Measurements from ENCODE around the gene IDH2. TPM values are rescaled to one million over a fixed set of nuclear protein-coding genes. Genes with fewer than 3 reads are reported as not detected.
"Not testable (repeated sequence)": the region's sequence is repeated elsewhere in the genome, so short reads cannot be mapped to it uniquely, and the experiment has no call there.

Gene IDH2
- total RNA-seq, 1 experiment from 2014 or later = 93.4 TPM

GRCh38 chr15:90071220-90071807 is 31.0 kb downstream of the IDH2 start:
- Histone ChIP-seq H3K4me1 (ENCODE audit: low read length) (peaks cover 20% of the 10 kb centered on the region), H3K4me3 (ENCODE audit: low read length) (no peak overlapping the region), H3K27ac (ENCODE audit: low read length) (peak overlapping the region; percentile 57; the same call in 1 of the 2 replicates), H3K27me3 (ENCODE audit: low read length) (no peaks in the 10 kb centered on the region), H2AFZ (ENCODE audit: low read length) (no peak overlapping the region), H4K20me1 (ENCODE audit: insufficient read depth, low read depth, low read length) (no peaks in the 10 kb centered on the region), H3K9me3 (ENCODE audit: low read length) (no peaks in the 10 kb centered on the region), H3K9me2 (replicated peaks; ENCODE audit: insufficient read depth, low read length) (no peaks in the 10 kb centered on the region), H3K9ac (ENCODE audit: low read length) (no peak overlapping the region), H3K4me2 (ENCODE audit: low read depth, low read length, poor library complexity, severe bottlenecking) (no peak overlapping the region), H3K79me2 (ENCODE audit: low read length) (peaks cover 17% of the 10 kb centered on the region), H3K36me3 (ENCODE audit: insufficient read depth, low read length) (peaks cover 21% of the 10 kb centered on the region; the same call in 1 of the 2 replicates)
- DNase-seq = peak; percentile 94

GRCh38 chr15:90070623-90071022 is 31.6 kb downstream of the IDH2 start:
- H4K20me1 ChIP-seq (ENCODE audit: insufficient read depth, low read depth, low read length); H3K4me2 ChIP-seq (ENCODE audit: low read depth, low read length, poor library complexity, severe bottlenecking); H3K9me3 ChIP-seq (ENCODE audit: low read length); H2AFZ ChIP-seq (ENCODE audit: low read length); H3K9me2 ChIP-seq (replicated peaks; ENCODE audit: insufficient read depth, low read length); H3K9ac ChIP-seq (ENCODE audit: low read length); H3K4me3 ChIP-seq (ENCODE audit: low read length); DNase-seq; H3K27me3 ChIP-seq (ENCODE audit: low read length): not testable (repeated sequence)
- Histone ChIP-seq H3K79me2 (ENCODE audit: low read length) (peaks cover 17% of the 10 kb centered on the region), H3K4me1 (ENCODE audit: low read length) (peaks cover 20% of the 10 kb centered on the region), H3K36me3 (ENCODE audit: insufficient read depth, low read length) (peaks cover 15% of the 10 kb centered on the region; the same call in 1 of the 2 replicates), H3K27ac (ENCODE audit: low read length) (peak overlapping the region; percentile 57; the same call in 1 of the 2 replicates)

- Histone ChIP-seq H3K4me3 (ENCODE audit: low read length) (no peak overlapping the region), H3K9me2 (replicated peaks; ENCODE audit: insufficient read depth, low read length) (no peaks in the 10 kb centered on the region), H3K36me3 (ENCODE audit: insufficient read depth, low read length) (peaks cover 5% of the 10 kb centered on the region; the same call in 1 of the 2 replicates), H3K27me3 (ENCODE audit: low read length) (no peaks in the 10 kb centered on the region), H3K9ac (ENCODE audit: low read length) (no peak overlapping the region), H3K4me1 (ENCODE audit: low read length) (peaks cover 31% of the 10 kb centered on the region), H3K4me2 (ENCODE audit: low read depth, low read length, poor library complexity, severe bottlenecking) (no peak overlapping the region), H3K79me2 (ENCODE audit: low read length) (peaks cover 30% of the 10 kb centered on the region), H3K9me3 (ENCODE audit: low read length) (no peaks in the 10 kb centered on the region), H4K20me1 (ENCODE audit: insufficient read depth, low read depth, low read length) (no peaks in the 10 kb centered on the region), H2AFZ (ENCODE audit: low read length) (no peak overlapping the region), H3K27ac (ENCODE audit: low read length) (no peak overlapping the region)
- no peak for DNase-seq
Observed at GRCh38 chr15:90067953-90068606, 34.2 kb downstream of the IDH2 start.

GRCh38 chr15:90067181-90067952 is 34.9 kb downstream of the IDH2 start:
- Histone ChIP-seq H3K9me2 (replicated peaks; ENCODE audit: insufficient read depth, low read length) (no peaks in the 10 kb centered on the region), H3K27ac (ENCODE audit: low read length) (no peak overlapping the region), H4K20me1 (ENCODE audit: insufficient read depth, low read depth, low read length) (no peaks in the 10 kb centered on the region), H3K36me3 (ENCODE audit: insufficient read depth, low read length) (peaks cover 5% of the 10 kb centered on the region; the same call in 1 of the 2 replicates), H3K79me2 (ENCODE audit: low read length) (peaks cover 34% of the 10 kb centered on the region), H3K4me1 (ENCODE audit: low read length) (peaks cover 38% of the 10 kb centered on the region), H3K9me3 (ENCODE audit: low read length) (no peaks in the 10 kb centered on the region), H2AFZ (ENCODE audit: low read length) (no peak overlapping the region), H3K9ac (ENCODE audit: low read length) (no peak overlapping the region), H3K4me3 (ENCODE audit: low read length) (no peak overlapping the region), H3K4me2 (ENCODE audit: low read depth, low read length, poor library complexity, severe bottlenecking) (no peak overlapping the region), H3K27me3 (ENCODE audit: low read length) (no peaks in the 10 kb centered on the region)
- DNase-seq = no peak

GRCh38 chr15:90065682-90066049 is 36.6 kb downstream of the IDH2 start:
- H3K4me2 ChIP-seq (ENCODE audit: low read depth, low read length, poor library complexity, severe bottlenecking) = no peak overlapping the region
- no peaks in the 10 kb centered on the region for H4K20me1 ChIP-seq (ENCODE audit: insufficient read depth, low read depth, low read length)
- H3K79me2 ChIP-seq (ENCODE audit: low read length) = peaks cover 44% of the 10 kb centered on the region
- no peak overlapping the region for H3K27ac ChIP-seq (ENCODE audit: low read length)
- H3K36me3 ChIP-seq (ENCODE audit: insufficient read depth, low read length) = peaks cover 5% of the 10 kb centered on the region; the same call in 1 of the 2 replicates
- no peak overlapping the region for H3K4me3 ChIP-seq (ENCODE audit: low read length)
- H3K4me1 ChIP-seq (ENCODE audit: low read length) = peaks cover 50% of the 10 kb centered on the region
- no peaks in the 10 kb centered on the region for H3K9me2 ChIP-seq (replicated peaks; ENCODE audit: insufficient read depth, low read length)
- no peaks in the 10 kb centered on the region for H3K9me3 ChIP-seq (ENCODE audit: low read length)
- no peaks in the 10 kb centered on the region for H3K27me3 ChIP-seq (ENCODE audit: low read length)
- no peak overlapping the region for H3K9ac ChIP-seq (ENCODE audit: low read length)
- no peak overlapping the region for H2AFZ ChIP-seq (ENCODE audit: low read length)
- DNase-seq = no peak

GRCh38 chr15:90064911-90065681 is 37.2 kb downstream of the IDH2 start:
- Histone ChIP-seq H3K36me3 (ENCODE audit: insufficient read depth, low read length) (peaks cover 5% of the 10 kb centered on the region; the same call in 1 of the 2 replicates), H3K4me2 (ENCODE audit: low read depth, low read length, poor library complexity, severe bottlenecking) (no peak overlapping the region), H2AFZ (ENCODE audit: low read length) (no peak overlapping the region), H3K4me1 (ENCODE audit: low read length) (peaks cover 50% of the 10 kb centered on the region), H3K27me3 (ENCODE audit: low read length) (no peaks in the 10 kb centered on the region), H3K4me3 (ENCODE audit: low read length) (no peak overlapping the region), H3K9me3 (ENCODE audit: low read length) (no peaks in the 10 kb centered on the region), H4K20me1 (ENCODE audit: insufficient read depth, low read depth, low read length) (no peaks in the 10 kb centered on the region), H3K79me2 (ENCODE audit: low read length) (peaks cover 46% of the 10 kb centered on the region), H3K9ac (ENCODE audit: low read length) (no peak overlapping the region), H3K9me2 (replicated peaks; ENCODE audit: insufficient read depth, low read length) (no peaks in the 10 kb centered on the region), H3K27ac (ENCODE audit: low read length) (no peak overlapping the region)
- DNase-seq = no peak

GRCh38 chr15:90063770-90064247 is 38.5 kb downstream of the IDH2 start:
- peak overlapping the region; percentile 92 for H3K27ac ChIP-seq (ENCODE audit: low read length)
- H3K9me3 ChIP-seq (ENCODE audit: low read length) = no peaks in the 10 kb centered on the region
- H3K27me3 ChIP-seq (ENCODE audit: low read length) = no peaks in the 10 kb centered on the region
- H3K4me3 ChIP-seq (ENCODE audit: low read length) = no peak overlapping the region
- peaks cover 46% of the 10 kb centered on the region for H3K79me2 ChIP-seq (ENCODE audit: low read length)
- no peak overlapping the region for H3K9ac ChIP-seq (ENCODE audit: low read length)
- no peaks in the 10 kb centered on the region for H3K9me2 ChIP-seq (replicated peaks; ENCODE audit: insufficient read depth, low read length)
- H2AFZ ChIP-seq (ENCODE audit: low read length) = no peak overlapping the region
- DNase-seq = no peak
- peaks cover 54% of the 10 kb centered on the region for H3K4me1 ChIP-seq (ENCODE audit: low read length)
- H3K36me3 ChIP-seq (ENCODE audit: insufficient read depth, low read length) = peaks cover 5% of the 10 kb centered on the region; the same call in 1 of the 2 replicates
- H4K20me1 ChIP-seq (ENCODE audit: insufficient read depth, low read depth, low read length) = no peaks in the 10 kb centered on the region
- no peak overlapping the region for H3K4me2 ChIP-seq (ENCODE audit: low read depth, low read length, poor library complexity, severe bottlenecking)
